Activated T-cell treated with anti-CD3 and anti-CD28 coated beads for 24 hours (primary cell): ENCODE measurements around the gene NTNG1.

Experiments used
- DNase-seq: peaks from one replicate; pipeline ENCODE4 v3.0.0-alpha.2; 2020; ENCODE audit warnings: low read depth

The NTNG1 gene

DNA sequence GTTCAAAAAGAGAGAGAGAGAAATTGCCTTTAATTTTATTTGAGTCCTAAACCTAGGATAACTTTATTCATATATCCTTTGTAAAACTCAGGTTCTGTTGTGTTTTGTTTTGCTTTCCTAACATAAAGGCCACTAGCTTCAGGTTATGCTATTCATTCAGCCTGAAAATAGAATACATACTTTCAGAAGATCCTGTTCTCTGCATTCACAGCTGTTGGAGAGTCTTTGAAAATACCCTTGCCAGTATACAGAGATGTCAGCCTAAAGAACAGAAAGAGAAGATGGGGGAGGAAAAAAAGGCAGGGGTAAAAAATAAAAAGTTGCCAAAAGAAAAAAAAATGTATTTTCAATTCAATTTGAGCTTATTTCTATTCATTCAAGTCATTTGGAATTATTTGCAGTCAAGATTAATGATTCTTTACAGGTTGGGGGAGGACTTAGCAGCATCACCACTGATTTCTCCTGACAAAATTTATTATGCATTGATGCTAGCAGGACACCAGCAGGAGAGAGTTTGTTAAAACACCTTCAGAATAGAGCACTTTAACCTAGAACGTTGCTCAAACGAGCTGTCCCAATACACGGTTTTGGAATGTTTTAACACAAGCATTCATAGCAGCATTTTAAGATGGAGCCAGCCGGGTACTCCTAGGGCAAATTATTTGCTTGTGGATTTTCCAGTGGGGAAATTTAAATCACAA, 318.5 kb downstream of the NTNG1 start:
- no peak for DNase-seq

DNA sequence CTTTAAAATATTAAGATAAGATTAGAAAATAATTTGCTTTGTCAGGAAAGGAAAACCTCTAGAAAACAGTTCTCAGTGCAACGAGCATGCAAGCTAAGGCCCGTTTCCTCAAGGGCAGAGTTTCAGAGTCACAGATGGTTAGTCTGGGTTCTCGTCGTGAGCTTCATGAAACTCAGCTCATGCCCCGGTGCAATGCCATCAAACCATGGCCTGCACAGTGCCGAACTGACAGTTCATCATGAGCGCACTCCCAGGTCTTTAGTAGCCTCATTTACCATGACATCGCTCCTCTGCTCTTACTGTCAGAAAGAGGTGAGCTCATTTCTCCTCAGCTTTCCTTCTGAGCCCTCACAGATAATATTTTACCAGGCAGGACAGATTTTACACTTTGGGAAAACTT, 319.2 kb downstream of the NTNG1 start:
- DNase-seq: no peak

- DNase-seq: no peak
Measured at GRCh38 chr1:107464827-107465226, 324.0 kb downstream of the NTNG1 start.

DNA sequence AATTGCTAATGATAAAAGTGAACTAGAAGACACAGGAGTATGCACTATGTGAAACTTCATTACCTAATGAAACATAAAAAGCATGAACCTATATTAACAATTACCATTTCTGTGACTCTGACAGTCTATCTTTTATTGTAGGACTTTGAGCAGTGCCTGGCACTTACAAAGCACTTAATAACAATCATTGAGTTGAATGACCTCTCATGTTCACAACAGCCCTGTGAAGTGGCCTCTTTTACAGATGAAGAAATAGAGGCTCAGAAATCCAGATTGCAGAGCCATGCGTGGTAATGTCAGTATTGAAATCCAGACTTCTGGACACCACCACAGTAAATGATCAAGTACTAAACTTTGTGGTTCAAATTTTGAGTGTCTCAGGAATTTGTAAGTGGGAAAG, 326.4 kb downstream of the NTNG1 start:
- no peak for DNase-seq

- no peak for DNase-seq
Measured at GRCh38 chr1:107467811-107468210, 327.0 kb downstream of the NTNG1 start.

- no peak for DNase-seq
Measured at GRCh38 chr1:107473065-107473464, 332.2 kb downstream of the NTNG1 start.

DNA sequence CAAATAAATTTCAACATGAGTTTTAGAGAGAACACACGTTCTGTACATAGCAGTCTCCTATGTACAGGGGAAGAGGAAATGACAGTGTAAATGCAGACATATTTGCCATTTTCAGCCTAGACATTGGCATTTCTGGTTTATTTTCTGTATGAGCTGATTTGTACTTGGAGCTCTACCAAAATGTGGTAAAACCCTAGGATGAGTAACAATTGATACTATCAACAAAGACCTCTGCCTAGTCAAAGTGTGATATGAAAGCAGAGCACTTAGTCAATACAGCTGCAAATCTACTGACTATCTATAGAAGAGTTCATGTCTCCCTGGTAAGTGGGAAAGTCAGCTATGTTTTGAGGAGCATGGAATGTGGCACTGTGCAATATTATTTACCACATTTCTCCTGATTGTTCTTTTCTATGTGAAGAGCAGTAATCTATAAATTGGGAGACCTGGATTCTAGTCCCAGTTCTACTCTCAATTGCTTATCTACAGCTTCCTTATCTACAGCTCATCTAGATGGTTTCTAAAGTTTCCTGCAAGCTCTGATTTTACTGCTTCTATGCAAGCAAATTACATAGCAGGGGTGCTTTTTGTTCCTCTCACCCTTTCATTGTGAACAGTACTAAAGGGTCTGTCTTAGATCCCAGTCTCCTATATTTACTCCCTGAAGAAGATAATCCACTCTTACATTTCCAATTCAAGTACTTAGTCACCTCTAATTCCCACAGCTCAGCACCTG, 334.2 kb downstream of the NTNG1 start:
- no peak for DNase-seq

- no peak for DNase-seq
Measured at GRCh38 chr1:107477233-107477632, 336.4 kb downstream of the NTNG1 start.

DNA sequence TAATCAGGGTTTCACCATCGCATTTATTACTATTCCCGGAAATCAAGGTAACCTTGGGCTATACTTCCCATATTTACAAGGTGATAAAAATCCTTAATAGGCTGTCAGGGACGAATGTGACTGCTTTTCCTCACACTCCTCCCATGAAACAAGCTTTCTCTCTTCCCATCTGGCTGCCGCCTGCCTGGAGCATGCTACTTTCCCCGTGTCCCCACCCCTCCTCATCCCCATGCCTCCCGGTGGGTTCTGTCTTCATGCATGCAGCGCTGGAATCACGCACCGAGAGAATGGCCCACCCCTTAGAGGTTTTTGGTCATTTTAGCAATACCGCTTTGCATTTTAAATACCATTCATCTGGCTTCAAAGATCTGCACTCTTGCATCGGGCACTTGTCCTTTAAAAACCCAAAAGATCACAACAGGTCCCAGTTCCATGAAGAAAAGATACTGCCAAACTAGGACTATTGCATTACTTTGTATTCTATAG, 339.1 kb downstream of the NTNG1 start:
- no peak for DNase-seq

- DNase-seq: no peak
Measured at GRCh38 chr1:107480548-107481415, 339.9 kb downstream of the NTNG1 start.

GRCh38 chr1:107481756-107482384, 341.0 kb downstream of the NTNG1 start:
- DNase-seq: no peak

DNA sequence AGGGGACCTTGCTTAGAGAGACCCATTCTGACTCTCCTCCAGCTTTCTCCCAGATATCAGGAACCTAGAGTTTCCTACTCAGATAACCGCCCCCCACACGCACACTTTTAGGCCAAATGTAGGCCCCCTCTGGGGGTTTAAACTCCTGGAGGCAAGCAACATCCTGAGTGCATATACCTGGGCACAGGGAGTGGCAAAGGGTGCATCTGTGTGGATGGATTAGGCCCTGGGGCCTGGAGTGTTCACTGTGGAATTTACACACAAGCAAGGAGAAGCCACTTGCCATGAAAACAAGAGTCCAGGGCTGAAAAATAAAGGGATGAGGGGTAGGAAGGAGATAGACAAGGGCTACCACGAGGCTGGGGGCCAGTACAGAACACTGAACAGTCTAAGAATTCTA, 343.1 kb downstream of the NTNG1 start:
- DNase-seq: no peak

- no peak for DNase-seq
Measured at GRCh38 chr1:107486349-107486748, 345.5 kb downstream of the NTNG1 start.

GRCh38 chr1:107487506-107487905, 346.7 kb downstream of the NTNG1 start:
- no peak for DNase-seq

- DNase-seq: no peak
Measured at GRCh38 chr1:107491582-107491981, 350.7 kb downstream of the NTNG1 start.

DNA sequence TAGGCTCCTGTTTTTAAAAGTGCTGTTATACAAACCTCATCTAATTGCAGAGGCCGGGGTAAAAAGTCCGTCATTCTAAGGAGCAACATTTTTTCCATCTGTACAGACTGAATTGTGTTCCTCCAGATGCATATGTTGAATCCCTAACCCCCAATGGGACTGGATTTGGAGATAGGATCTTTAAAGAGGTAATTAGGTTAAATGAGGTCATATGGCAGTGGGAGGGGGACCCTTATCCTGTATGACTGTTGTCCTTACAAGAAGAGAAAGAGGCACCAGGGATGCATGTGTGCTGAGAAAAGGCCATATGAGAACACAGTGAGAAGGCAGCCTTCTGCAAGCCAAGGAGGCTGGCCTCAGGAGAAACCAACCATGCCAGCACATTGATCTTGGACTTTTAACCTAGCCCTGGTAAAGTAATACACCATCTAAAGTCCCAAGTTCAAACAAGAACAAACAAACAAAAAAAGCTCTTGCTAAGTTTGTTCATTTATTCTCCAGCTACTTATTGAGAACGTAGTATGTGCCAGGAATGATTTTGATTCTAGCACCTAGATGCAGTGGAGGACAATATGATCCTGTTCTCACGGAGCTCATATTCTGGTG, 352.4 kb downstream of the NTNG1 start:
- DNase-seq: no peak

DNA sequence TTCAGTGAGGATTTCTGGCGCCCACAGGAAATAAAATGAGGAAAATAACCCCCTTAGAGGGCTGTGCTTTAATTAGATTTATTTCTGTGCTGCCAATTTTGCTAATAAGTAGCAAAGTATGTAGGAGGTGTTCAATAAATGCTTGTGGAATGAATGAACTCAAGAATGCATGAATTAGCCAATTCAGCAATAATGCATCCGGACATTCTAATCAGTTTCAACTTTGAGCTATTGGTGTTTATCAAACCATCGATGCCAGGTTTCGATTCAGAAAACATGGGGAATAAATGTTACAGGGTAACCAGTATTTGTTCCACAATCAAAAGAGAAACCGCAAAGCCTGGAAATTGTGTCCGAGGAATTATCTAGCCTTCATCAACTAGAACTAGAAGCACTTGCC, 353.2 kb downstream of the NTNG1 start:
- DNase-seq: no peak

DNA sequence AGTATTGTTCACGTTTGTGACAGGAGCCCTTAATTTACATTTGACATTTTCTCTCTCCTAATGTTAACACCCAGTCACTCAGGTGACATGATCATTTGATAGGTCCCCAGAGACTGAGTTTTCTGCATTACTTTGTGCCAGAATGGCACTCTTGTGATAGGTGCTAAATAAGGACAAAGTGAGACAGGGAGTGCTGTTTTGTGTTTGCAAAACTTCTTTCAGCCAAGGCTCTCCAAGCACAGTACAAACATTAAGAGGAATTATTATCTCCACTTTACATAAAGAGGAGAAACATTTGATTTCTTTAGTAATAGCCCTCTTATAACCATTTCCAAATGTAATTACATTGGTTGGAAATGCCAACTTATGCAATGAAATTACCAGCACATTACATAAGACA, 355.2 kb downstream of the NTNG1 start:
- no peak for DNase-seq

GRCh38 chr1:107499139-107499744, 358.4 kb downstream of the NTNG1 start:
- no peak for DNase-seq

DNA sequence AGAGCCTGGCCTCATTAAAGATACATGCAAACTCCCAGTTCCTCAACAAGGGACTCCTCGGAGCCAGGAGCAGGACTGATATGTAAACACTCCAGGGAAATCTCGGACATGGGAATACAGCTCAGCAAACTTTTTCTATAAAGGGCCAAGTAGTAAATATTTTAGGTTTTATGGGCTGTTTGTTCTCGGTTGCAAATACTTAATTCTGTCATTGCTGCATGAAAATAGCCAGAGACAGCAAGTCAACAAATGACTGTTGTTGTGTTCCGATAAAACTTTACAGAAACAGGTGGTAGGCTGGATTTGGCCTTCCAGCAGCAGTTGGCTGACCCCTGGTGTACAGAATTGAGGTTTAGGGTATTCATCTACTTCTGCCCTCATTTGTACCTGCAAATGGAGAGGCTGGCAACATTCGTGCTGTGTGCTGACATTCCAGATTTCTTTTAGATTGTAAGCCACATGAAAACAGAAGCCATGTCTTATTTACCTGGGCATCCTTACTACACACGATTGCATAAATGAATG, 360.3 kb downstream of the NTNG1 start:
- DNase-seq: no peak

DNA sequence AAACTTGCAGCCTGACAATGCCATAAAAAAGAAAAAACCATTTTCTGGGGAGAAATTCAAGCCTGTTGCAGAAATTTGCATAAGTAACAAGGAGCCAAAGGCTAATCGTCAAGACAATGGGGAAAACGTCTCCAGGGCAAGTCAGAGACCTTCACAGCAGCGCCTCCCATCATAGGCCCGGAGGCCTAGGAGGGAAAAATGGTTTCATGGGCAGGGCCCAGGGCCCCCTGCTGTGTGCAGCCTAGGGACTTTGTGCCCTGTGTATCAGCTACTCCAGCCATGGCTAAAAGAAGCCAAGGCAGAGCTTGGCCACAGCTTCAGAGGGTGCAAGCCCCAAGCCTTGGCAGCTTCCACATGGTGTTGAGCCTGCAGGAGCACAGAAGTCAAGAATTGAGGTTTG, 369.5 kb downstream of the NTNG1 start:
- no peak for DNase-seq
